Gastrocnemius medialis (tissue), 4 donors: ENCODE results near the gene PI16.

Experiments
- POLR2A ChIP-seq, 2 donors: fragments of 450-650 bp; IDR thresholded peaks; one replicate each; pipeline ENCODE4 v1.6.1; 2017; ENCODE audit warnings: antibody characterized with exemption in 2 of 2, mild to moderate bottlenecking in 2 of 2, moderate library complexity in 2 of 2
- TF ChIP-seq, protein P1 (sequence below), 5 experiments: fragments of 450-650 bp in 3 of 5; fragments of 200-600 bp in 2 of 5; sonication (generic) in 2 of 5; IDR thresholded peaks in 4 of 5; conservative IDR thresholded peaks in 1 of 5; 1 replicate in 4 of 5; 2 replicates in 1 of 5; pipeline ENCODE4 v1.5.1; 2016 to 2019; ENCODE audit warnings: antibody characterized with exemption in 5 of 5, mild to moderate bottlenecking in 3 of 5, moderate library complexity in 3 of 5

DNA sequence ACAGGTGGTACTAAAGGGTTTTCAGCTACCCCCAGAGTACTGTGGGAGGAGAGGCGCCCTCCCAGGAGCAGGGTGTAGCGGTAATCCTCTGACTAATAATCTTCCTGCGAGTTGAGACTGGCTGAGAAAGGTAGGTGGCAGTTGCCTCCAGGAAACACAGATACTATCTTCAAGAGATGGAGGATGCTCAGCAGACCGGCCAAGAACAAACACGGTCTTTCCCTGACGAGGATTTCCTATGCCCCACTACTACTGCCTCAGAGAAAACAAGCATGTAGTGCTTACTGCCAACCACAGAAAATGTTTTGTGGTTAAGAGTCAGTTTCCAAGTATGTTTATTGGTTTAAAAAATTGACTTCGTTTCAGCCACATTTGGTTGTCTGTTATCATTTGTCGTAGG, 42.0 kb upstream of the PI16 start:
- no peak for TF ChIP-seq POLR2A (IDR thresholded peaks at IDR 0.05)
- TF ChIP-seq, protein P1, sequence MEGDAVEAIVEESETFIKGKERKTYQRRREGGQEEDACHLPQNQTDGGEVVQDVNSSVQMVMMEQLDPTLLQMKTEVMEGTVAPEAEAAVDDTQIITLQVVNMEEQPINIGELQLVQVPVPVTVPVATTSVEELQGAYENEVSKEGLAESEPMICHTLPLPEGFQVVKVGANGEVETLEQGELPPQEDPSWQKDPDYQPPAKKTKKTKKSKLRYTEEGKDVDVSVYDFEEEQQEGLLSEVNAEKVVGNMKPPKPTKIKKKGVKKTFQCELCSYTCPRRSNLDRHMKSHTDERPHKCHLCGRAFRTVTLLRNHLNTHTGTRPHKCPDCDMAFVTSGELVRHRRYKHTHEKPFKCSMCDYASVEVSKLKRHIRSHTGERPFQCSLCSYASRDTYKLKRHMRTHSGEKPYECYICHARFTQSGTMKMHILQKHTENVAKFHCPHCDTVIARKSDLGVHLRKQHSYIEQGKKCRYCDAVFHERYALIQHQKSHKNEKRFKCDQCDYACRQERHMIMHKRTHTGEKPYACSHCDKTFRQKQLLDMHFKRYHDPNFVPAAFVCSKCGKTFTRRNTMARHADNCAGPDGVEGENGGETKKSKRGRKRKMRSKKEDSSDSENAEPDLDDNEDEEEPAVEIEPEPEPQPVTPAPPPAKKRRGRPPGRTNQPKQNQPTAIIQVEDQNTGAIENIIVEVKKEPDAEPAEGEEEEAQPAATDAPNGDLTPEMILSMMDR (IDR thresholded peaks at IDR 0.05 in 4 of 5, conservative IDR thresholded peaks at IDR 0.05 in 1 of 5), result no peak
